Measurements from ENCODE around the gene UBE3D. TPM values are rescaled to one million over a fixed set of nuclear protein-coding genes. Genes with fewer than 3 reads are reported as not detected.

UBE3D gene
- total and polyA plus RNA-seq, 3 donors from 2014 or later: 2.4 to 16.4 (median 13.9) TPM

DNA sequence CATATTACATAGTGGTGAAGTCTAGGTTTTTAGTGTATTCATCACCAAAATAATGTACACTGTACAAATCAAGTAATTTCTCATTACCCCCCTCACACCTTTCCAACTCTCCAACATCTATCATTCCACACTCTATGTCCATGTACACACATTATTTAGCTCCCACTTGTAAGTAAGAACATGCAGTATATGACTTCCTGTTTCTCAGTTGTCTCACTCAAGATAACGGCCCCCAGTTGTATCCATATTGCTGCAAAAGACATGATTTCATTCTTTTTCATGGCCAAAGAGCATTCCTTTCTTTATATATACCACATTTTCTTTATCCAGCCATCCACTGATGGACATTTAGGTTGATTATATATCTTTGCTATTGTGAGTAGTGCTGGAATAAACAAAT lies 86.0 kb downstream of the UBE3D start:
- Histone ChIP-seq H3K36me3 (ENCODE audit: low read depth, missing control alignments) (no peaks in the 10 kb centered on the region), H3K27me3 (no peaks in the 10 kb centered on the region), H3K4me3 (no peak overlapping the region), H3K9me3 (no peaks in the 10 kb centered on the region), H3K27ac (no peak overlapping the region), H3K4me1 (no peaks in the 10 kb centered on the region)
- intact Hi-C loops (cut with DNase I; ENCODE audit: low total_unique reads): no loop called here
- 74 to 88% methylated on average over 1 of the region's 1 CpG for WGBS, 2 donors
- no peak for DNase-seq
- TF ChIP-seq, protein P1, sequence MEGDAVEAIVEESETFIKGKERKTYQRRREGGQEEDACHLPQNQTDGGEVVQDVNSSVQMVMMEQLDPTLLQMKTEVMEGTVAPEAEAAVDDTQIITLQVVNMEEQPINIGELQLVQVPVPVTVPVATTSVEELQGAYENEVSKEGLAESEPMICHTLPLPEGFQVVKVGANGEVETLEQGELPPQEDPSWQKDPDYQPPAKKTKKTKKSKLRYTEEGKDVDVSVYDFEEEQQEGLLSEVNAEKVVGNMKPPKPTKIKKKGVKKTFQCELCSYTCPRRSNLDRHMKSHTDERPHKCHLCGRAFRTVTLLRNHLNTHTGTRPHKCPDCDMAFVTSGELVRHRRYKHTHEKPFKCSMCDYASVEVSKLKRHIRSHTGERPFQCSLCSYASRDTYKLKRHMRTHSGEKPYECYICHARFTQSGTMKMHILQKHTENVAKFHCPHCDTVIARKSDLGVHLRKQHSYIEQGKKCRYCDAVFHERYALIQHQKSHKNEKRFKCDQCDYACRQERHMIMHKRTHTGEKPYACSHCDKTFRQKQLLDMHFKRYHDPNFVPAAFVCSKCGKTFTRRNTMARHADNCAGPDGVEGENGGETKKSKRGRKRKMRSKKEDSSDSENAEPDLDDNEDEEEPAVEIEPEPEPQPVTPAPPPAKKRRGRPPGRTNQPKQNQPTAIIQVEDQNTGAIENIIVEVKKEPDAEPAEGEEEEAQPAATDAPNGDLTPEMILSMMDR (IDR thresholded peaks at IDR 0.05): no peak
- no peak for TF ChIP-seq POLR2A (IDR thresholded peaks at IDR 0.05)

DNA sequence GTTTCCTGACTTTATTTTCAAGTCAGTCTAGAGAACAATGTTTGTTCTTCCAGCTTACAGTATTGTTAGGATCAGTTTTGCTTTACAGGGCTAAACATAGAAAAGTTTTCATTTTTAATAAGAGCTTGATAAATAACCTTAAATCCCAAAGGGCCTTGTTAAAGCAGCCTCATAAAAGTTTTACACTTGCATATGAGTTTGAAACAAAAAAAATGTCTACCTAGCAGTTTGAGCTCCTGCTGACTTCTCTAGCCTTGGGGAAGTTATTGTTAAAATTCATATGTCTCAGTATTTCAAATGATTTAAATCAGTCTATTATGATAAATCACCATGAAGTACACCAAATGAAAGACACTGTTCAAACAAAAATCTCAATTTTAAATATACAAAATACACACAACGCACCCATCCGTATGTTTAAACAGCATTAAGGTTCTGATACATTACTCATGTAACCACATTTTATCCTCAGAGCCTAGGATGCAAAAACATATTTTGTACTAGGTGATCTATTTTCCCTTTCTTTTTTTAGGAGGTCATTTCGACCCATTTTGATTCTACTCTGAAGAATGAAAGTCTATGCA lies 87.2 kb downstream of the UBE3D start:
- TF ChIP-seq POLR2A (IDR thresholded peaks at IDR 0.05): no peak
- TF ChIP-seq, protein P1 (IDR thresholded peaks at IDR 0.05): no peak
- H3K9me3 ChIP-seq: no peaks in the 10 kb centered on the region
- H3K27me3 ChIP-seq: no peaks in the 10 kb centered on the region
- no peak overlapping the region for H3K27ac ChIP-seq
- no peak overlapping the region for H3K4me3 ChIP-seq
- DNase-seq: no peak
- no peaks in the 10 kb centered on the region for H3K4me1 ChIP-seq
- H3K36me3 ChIP-seq (ENCODE audit: low read depth, missing control alignments): no peaks in the 10 kb centered on the region
- intact Hi-C loops (cut with DNase I; ENCODE audit: low total_unique reads): no loop called here
- 77 to 86% methylated on average over 3 of the region's 3 CpGs for WGBS, 2 donors

DNA sequence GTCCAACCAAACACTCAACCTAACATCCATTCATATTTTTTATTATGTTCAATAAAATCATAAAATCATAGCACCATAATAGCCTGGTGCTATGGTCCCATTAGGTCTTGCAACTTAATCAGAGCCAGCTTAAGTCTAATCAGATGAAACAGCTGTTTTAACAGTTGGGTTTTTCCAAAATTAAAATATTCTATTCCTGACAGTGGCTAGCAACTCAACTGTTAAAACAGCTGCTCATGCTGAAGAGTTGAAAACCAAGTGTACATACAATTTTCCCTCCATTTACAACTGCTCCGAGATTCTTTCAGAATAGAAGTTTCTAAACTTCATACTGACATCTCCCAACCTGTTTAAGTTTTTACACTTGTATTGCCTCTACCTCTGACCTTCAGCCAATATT lies 89.5 kb downstream of the UBE3D start:
- WGBS, 2 donors: 88 to 93% methylated on average over 1 of the region's 1 CpG
- DNase-seq: no peak
- H3K36me3 ChIP-seq (ENCODE audit: low read depth, missing control alignments): no peaks in the 10 kb centered on the region
- intact Hi-C loops (cut with DNase I; ENCODE audit: low total_unique reads): no loop called here
- TF ChIP-seq POLR2A (IDR thresholded peaks at IDR 0.05): no peak
- TF ChIP-seq, protein P1 (IDR thresholded peaks at IDR 0.05): no peak
- H3K4me1 ChIP-seq: no peaks in the 10 kb centered on the region
- no peak overlapping the region for H3K4me3 ChIP-seq
- no peaks in the 10 kb centered on the region for H3K27me3 ChIP-seq
- no peaks in the 10 kb centered on the region for H3K9me3 ChIP-seq
- H3K27ac ChIP-seq: no peak overlapping the region

DNA sequence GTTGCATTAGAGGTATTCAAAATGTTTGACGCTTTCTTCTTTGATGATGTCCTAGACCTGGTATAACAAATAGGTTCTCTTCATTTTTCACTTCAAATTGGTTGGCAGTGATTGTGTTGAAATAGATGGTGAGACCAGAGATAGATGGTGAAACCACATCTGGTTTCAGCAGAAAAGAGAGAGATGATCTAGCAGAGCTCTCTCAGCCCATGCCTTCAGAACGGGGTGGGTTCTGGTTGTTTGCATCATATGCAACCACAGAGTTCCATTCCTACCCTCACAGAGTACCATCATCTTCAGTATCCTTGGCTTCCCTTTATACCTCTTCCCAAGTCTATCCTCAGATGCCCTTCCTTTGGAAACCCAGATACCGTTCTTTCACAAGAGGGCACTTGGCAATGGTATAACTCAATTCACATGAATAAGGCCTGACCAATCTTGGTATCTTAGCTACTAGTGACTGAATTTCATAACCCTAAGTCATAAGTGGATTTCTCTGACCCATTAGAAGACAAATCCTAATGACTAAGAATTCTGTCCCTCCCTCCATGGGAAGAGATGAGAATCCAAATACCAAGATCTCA lies 93.7 kb downstream of the UBE3D start:
- no peaks in the 10 kb centered on the region for H3K4me1 ChIP-seq
- no peak for DNase-seq
- H3K27me3 ChIP-seq: no peaks in the 10 kb centered on the region
- no peaks in the 10 kb centered on the region for H3K9me3 ChIP-seq
- 97 to 98% methylated on average over 3 of the region's 3 CpGs for WGBS, 2 donors
- H3K36me3 ChIP-seq (ENCODE audit: low read depth, missing control alignments): no peaks in the 10 kb centered on the region
- no peak overlapping the region for H3K4me3 ChIP-seq
- no peak overlapping the region for H3K27ac ChIP-seq
- intact Hi-C loops (cut with DNase I; ENCODE audit: low total_unique reads): no loop called here
- no peak for TF ChIP-seq POLR2A (IDR thresholded peaks at IDR 0.05)
- TF ChIP-seq, protein P1 (IDR thresholded peaks at IDR 0.05): no peak

DNA sequence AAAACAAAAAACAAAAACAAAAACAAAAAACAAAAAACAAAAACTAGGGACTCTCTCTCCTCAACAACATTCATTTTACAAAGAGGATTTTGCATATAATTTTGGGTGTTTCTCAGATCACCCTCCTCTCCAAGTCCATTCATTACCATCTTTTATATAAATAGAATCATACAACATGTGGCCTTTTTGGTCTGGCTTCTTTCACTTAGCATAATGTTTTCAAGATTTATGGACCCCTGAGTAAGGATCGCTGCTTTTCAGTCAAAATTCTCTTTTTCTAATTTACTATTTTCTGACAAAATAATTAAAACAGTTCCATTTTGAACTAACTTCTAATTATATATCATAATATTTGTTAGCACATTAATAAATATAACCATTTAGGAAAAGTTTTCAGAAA lies 94.8 kb downstream of the UBE3D start:
- H3K36me3 ChIP-seq (ENCODE audit: low read depth, missing control alignments): no peaks in the 10 kb centered on the region
- 87 to 94% methylated on average over 1 of the region's 1 CpG for WGBS, 2 donors
- no peak overlapping the region for H3K27ac ChIP-seq
- no peak for DNase-seq
- no peaks in the 10 kb centered on the region for H3K4me1 ChIP-seq
- no peaks in the 10 kb centered on the region for H3K27me3 ChIP-seq
- intact Hi-C loops (cut with DNase I; ENCODE audit: low total_unique reads): no loop called here
- TF ChIP-seq POLR2A (IDR thresholded peaks at IDR 0.05): no peak
- TF ChIP-seq, protein P1 (IDR thresholded peaks at IDR 0.05): no peak
- no peaks in the 10 kb centered on the region for H3K9me3 ChIP-seq
- H3K4me3 ChIP-seq: no peak overlapping the region

All from testis (tissue), 3 donors.